Measurements from ENCODE around the gene VCAN.
A peak's percentile ranks its signal among the peaks of the same experiment; 100 is the strongest.

Gene VCAN

GRCh38 chr5:83470526-83471404 is 779 bp upstream of the VCAN start:
- Histone ChIP-seq H3K4me1 (ENCODE audit: control insufficient read depth, low read depth, low read length) (peaks cover 47% of the 10 kb centered on the region), H3K9me3 (ENCODE audit: control insufficient read depth, low read depth, low read length) (no peaks in the 10 kb centered on the region), H3K36me3 (ENCODE audit: control insufficient read depth, low read depth, low read length) (no peaks in the 10 kb centered on the region), H3K4me3 (ENCODE audit: low read length) (peak overlapping the region; percentile 94), H3K9ac (ENCODE audit: low read length) (peak overlapping the region; percentile 85), H3K27me3 (ENCODE audit: control insufficient read depth, insufficient read depth, low read length) (no peaks in the 10 kb centered on the region), H3K27ac (ENCODE audit: low read length) (peak overlapping the region; percentile 74)

DNA sequence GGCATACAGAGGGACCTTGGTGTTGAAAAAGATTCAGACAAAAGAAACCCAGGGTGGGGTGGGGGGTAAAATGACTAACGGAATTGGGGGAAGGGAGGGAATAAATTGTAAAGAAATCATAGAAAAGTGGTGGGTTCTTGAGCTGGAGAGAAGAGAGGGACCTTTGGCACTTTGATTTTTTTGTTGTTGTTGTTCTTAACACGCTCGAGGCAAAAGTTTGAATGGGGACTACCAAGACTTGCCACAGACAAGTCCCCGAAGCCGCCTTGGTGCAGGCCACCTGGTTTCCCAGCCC is 616 bp downstream of the VCAN start:
- no peaks in the 10 kb centered on the region for H3K27me3 ChIP-seq (ENCODE audit: control insufficient read depth, insufficient read depth, low read length)
- peaks cover 52% of the 10 kb centered on the region for H3K4me1 ChIP-seq (ENCODE audit: control insufficient read depth, low read depth, low read length)
- H3K9me3 ChIP-seq (ENCODE audit: control insufficient read depth, low read depth, low read length) = no peaks in the 10 kb centered on the region
- peak overlapping the region; percentile 94 for H3K4me3 ChIP-seq (ENCODE audit: low read length)
- peak overlapping the region; percentile 77 for H3K27ac ChIP-seq (ENCODE audit: low read length)
- no peaks in the 10 kb centered on the region for H3K36me3 ChIP-seq (ENCODE audit: control insufficient read depth, low read depth, low read length)
- H3K9ac ChIP-seq (ENCODE audit: low read length) = peak overlapping the region; percentile 85

DNA sequence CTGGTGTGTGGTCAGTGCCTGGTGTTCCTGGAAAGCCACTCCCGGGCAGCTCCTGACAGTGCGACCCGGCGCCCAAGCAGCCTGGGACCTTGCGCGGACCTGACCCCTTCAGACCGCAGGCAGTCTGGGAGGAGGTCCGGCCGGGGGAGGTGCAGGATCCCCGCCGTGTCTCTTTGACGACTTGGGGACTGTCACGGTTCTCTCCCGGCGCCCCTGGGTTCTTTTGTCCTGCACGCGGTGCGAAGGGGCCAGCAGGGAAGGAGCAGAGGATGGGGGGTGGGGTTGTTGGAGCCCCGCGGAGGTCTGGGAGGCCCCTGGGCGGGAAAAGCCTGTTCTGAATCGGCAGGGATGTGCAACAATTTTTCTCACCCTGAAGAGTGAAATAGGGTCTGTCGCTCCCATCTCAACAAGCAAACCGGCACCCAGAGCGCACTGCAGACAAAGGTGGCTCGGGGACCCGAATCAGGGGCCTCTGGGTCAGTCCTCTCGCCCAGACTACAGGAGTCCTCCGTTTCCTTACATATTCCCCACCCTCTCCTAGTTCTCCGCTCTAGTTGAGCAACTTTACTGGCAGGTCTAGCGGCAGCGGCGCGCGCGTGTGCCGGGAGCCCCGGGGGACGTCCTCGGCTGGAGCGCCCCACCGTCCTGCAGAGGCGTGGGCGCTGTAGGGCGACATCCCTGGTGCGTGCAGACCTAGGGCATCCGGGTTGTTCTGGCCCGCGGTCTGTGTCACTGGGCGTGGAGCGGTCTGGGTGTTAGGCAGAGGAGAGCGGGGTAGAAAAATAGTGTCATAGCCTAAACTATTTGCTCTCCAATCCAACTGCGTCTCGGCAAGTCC is 1.2 kb downstream of the VCAN start:
- Histone ChIP-seq H3K27me3 (ENCODE audit: control insufficient read depth, insufficient read depth, low read length) (no peaks in the 10 kb centered on the region), H3K36me3 (ENCODE audit: control insufficient read depth, low read depth, low read length) (no peaks in the 10 kb centered on the region), H3K9me3 (ENCODE audit: control insufficient read depth, low read depth, low read length) (no peaks in the 10 kb centered on the region), H3K27ac (ENCODE audit: low read length) (peak overlapping the region; percentile 77), H3K4me1 (ENCODE audit: control insufficient read depth, low read depth, low read length) (peaks cover 50% of the 10 kb centered on the region), H3K4me3 (ENCODE audit: low read length) (peak overlapping the region; percentile 94), H3K9ac (ENCODE audit: low read length) (peak overlapping the region; percentile 85)

GRCh38 chr5:83473346-83474160 is 2.0 kb downstream of the VCAN start:
- no peaks in the 10 kb centered on the region for H3K27me3 ChIP-seq (ENCODE audit: control insufficient read depth, insufficient read depth, low read length)
- H3K4me3 ChIP-seq (ENCODE audit: low read length) = peak overlapping the region; percentile 94
- H3K4me1 ChIP-seq (ENCODE audit: control insufficient read depth, low read depth, low read length) = peaks cover 42% of the 10 kb centered on the region
- peak overlapping the region; percentile 77 for H3K27ac ChIP-seq (ENCODE audit: low read length)
- H3K36me3 ChIP-seq (ENCODE audit: control insufficient read depth, low read depth, low read length) = peaks cover 5% of the 10 kb centered on the region
- no peaks in the 10 kb centered on the region for H3K9me3 ChIP-seq (ENCODE audit: control insufficient read depth, low read depth, low read length)
- peak overlapping the region; percentile 85 for H3K9ac ChIP-seq (ENCODE audit: low read length)

- H3K9me3 ChIP-seq (ENCODE audit: control insufficient read depth, low read depth, low read length) = no peaks in the 10 kb centered on the region
- peak overlapping the region; percentile 85 for H3K9ac ChIP-seq (ENCODE audit: low read length)
- H3K4me3 ChIP-seq (ENCODE audit: low read length) = peak overlapping the region; percentile 94
- peak overlapping the region; percentile 44 for H3K27ac ChIP-seq (ENCODE audit: low read length)
- H3K36me3 ChIP-seq (ENCODE audit: control insufficient read depth, low read depth, low read length) = peaks cover 9% of the 10 kb centered on the region
- H3K27me3 ChIP-seq (ENCODE audit: control insufficient read depth, insufficient read depth, low read length) = no peaks in the 10 kb centered on the region
- peaks cover 35% of the 10 kb centered on the region for H3K4me1 ChIP-seq (ENCODE audit: control insufficient read depth, low read depth, low read length)
Measured at GRCh38 chr5:83474161-83474796, 2.7 kb downstream of the VCAN start.

GRCh38 chr5:83474991-83475390 is 3.4 kb downstream of the VCAN start:
- Histone ChIP-seq H3K27me3 (ENCODE audit: control insufficient read depth, insufficient read depth, low read length) (no peaks in the 10 kb centered on the region), H3K4me3 (ENCODE audit: low read length) (peak overlapping the region; percentile 94), H3K36me3 (ENCODE audit: control insufficient read depth, low read depth, low read length) (peaks cover 12% of the 10 kb centered on the region), H3K9ac (ENCODE audit: low read length) (peak overlapping the region; percentile 85), H3K27ac (ENCODE audit: low read length) (no peak overlapping the region), H3K9me3 (ENCODE audit: control insufficient read depth, low read depth, low read length) (no peaks in the 10 kb centered on the region), H3K4me1 (ENCODE audit: control insufficient read depth, low read depth, low read length) (peaks cover 33% of the 10 kb centered on the region)

- no peaks in the 10 kb centered on the region for H3K27me3 ChIP-seq (ENCODE audit: control insufficient read depth, insufficient read depth, low read length)
- peak overlapping the region; percentile 94 for H3K4me3 ChIP-seq (ENCODE audit: low read length)
- peaks cover 16% of the 10 kb centered on the region for H3K36me3 ChIP-seq (ENCODE audit: control insufficient read depth, low read depth, low read length)
- H3K9ac ChIP-seq (ENCODE audit: low read length) = peak overlapping the region; percentile 85
- H3K4me1 ChIP-seq (ENCODE audit: control insufficient read depth, low read depth, low read length) = peaks cover 33% of the 10 kb centered on the region
- H3K9me3 ChIP-seq (ENCODE audit: control insufficient read depth, low read depth, low read length) = no peaks in the 10 kb centered on the region
- H3K27ac ChIP-seq (ENCODE audit: low read length) = no peak overlapping the region
Measured at GRCh38 chr5:83475391-83475863, 3.9 kb downstream of the VCAN start.

GRCh38 chr5:83475935-83476814 is 4.6 kb downstream of the VCAN start:
- peak overlapping the region; percentile 94 for H3K4me3 ChIP-seq (ENCODE audit: low read length)
- peaks cover 31% of the 10 kb centered on the region for H3K4me1 ChIP-seq (ENCODE audit: control insufficient read depth, low read depth, low read length)
- H3K9ac ChIP-seq (ENCODE audit: low read length) = peak overlapping the region; percentile 10
- H3K27ac ChIP-seq (ENCODE audit: low read length) = peak overlapping the region; percentile 45
- H3K27me3 ChIP-seq (ENCODE audit: control insufficient read depth, insufficient read depth, low read length) = no peaks in the 10 kb centered on the region
- peaks cover 17% of the 10 kb centered on the region for H3K36me3 ChIP-seq (ENCODE audit: control insufficient read depth, low read depth, low read length)
- H3K9me3 ChIP-seq (ENCODE audit: control insufficient read depth, low read depth, low read length) = no peaks in the 10 kb centered on the region

GRCh38 chr5:83482961-83483360 is 11.4 kb downstream of the VCAN start:
- Histone ChIP-seq H3K4me1 (ENCODE audit: control insufficient read depth, low read depth, low read length) (peaks cover 15% of the 10 kb centered on the region), H3K36me3 (ENCODE audit: control insufficient read depth, low read depth, low read length) (peaks cover 76% of the 10 kb centered on the region), H3K4me3 (ENCODE audit: low read length) (no peak overlapping the region), H3K9ac (ENCODE audit: low read length) (no peak overlapping the region), H3K27me3 (ENCODE audit: control insufficient read depth, insufficient read depth, low read length) (no peaks in the 10 kb centered on the region), H3K27ac (ENCODE audit: low read length) (no peak overlapping the region), H3K9me3 (ENCODE audit: control insufficient read depth, low read depth, low read length) (no peaks in the 10 kb centered on the region)

- Histone ChIP-seq H3K9ac (ENCODE audit: low read length) (no peak overlapping the region), H3K4me3 (ENCODE audit: low read length) (no peak overlapping the region), H3K4me1 (ENCODE audit: control insufficient read depth, low read depth, low read length) (peaks cover 15% of the 10 kb centered on the region), H3K27ac (ENCODE audit: low read length) (no peak overlapping the region), H3K9me3 (ENCODE audit: control insufficient read depth, low read depth, low read length) (no peaks in the 10 kb centered on the region), H3K36me3 (ENCODE audit: control insufficient read depth, low read depth, low read length) (peaks cover 75% of the 10 kb centered on the region), H3K27me3 (ENCODE audit: control insufficient read depth, insufficient read depth, low read length) (no peaks in the 10 kb centered on the region)
Measured at GRCh38 chr5:83484294-83484693, 12.8 kb downstream of the VCAN start.
